ENCODE data around the gene GALNT17. TPM values are rescaled to one million over a fixed set of nuclear protein-coding genes. Genes with fewer than 3 reads are reported as not detected.

Gene GALNT17
- total RNA-seq, 1 donor from 2014 or later = 3.9 TPM

GRCh38 chr7:71488308-71488707 is 356.4 kb downstream of the GALNT17 start:
- TF ChIP-seq CTCF (IDR thresholded peaks at IDR 0.05; ENCODE audit: unreplicated experiment) = no peak

GRCh38 chr7:71491336-71491735 is 359.4 kb downstream of the GALNT17 start:
- Mint-ChIP-seq H3K4me1 (ENCODE audit: low read depth) (no peaks in the 10 kb centered on the region), H3K27ac (no peak overlapping the region), H3K4me3 (ENCODE audit: low read depth) (no peak overlapping the region), H3K9me3 (ENCODE audit: low read depth) (no peaks in the 10 kb centered on the region), H3K27me3 (peaks cover 4% of the 10 kb centered on the region), H3K36me3 (ENCODE audit: insufficient read depth) (no peaks in the 10 kb centered on the region)
- DNase-seq (ENCODE audit: low spot score, unreplicated experiment) = no peak
- TF ChIP-seq CTCF (IDR thresholded peaks at IDR 0.05; ENCODE audit: unreplicated experiment) = no peak

More at GRCh38 chr7:71488308-71488707, 356.4 kb downstream of the GALNT17 start:
- Mint-ChIP-seq H3K4me1 (ENCODE audit: low read depth) (no peaks in the 10 kb centered on the region), H3K36me3 (ENCODE audit: insufficient read depth) (no peaks in the 10 kb centered on the region), H3K27me3 (no peaks in the 10 kb centered on the region), H3K27ac (no peak overlapping the region), H3K4me3 (ENCODE audit: low read depth) (no peak overlapping the region), H3K9me3 (ENCODE audit: low read depth) (no peaks in the 10 kb centered on the region)
- no peak for DNase-seq (ENCODE audit: low spot score, unreplicated experiment)

GRCh38 chr7:71495828-71496227 is 363.9 kb downstream of the GALNT17 start:
- TF ChIP-seq CTCF (IDR thresholded peaks at IDR 0.05; ENCODE audit: unreplicated experiment) = no peak
- H3K4me3 Mint-ChIP-seq (ENCODE audit: low read depth) = no peak overlapping the region
- H3K36me3 Mint-ChIP-seq (ENCODE audit: insufficient read depth) = no peaks in the 10 kb centered on the region
- H3K27me3 Mint-ChIP-seq = peaks cover 7% of the 10 kb centered on the region
- no peaks in the 10 kb centered on the region for H3K4me1 Mint-ChIP-seq (ENCODE audit: low read depth)
- H3K9me3 Mint-ChIP-seq (ENCODE audit: low read depth) = no peaks in the 10 kb centered on the region
- no peak for DNase-seq (ENCODE audit: low spot score, unreplicated experiment)
- H3K27ac Mint-ChIP-seq = no peak overlapping the region

- TF ChIP-seq CTCF (IDR thresholded peaks at IDR 0.05; ENCODE audit: unreplicated experiment) = no peak
- no peak overlapping the region for H3K27ac Mint-ChIP-seq
- H3K9me3 Mint-ChIP-seq (ENCODE audit: low read depth) = no peaks in the 10 kb centered on the region
- no peak for DNase-seq (ENCODE audit: low spot score, unreplicated experiment)
- no peaks in the 10 kb centered on the region for H3K4me1 Mint-ChIP-seq (ENCODE audit: low read depth)
- H3K27me3 Mint-ChIP-seq = peaks cover 10% of the 10 kb centered on the region
- no peaks in the 10 kb centered on the region for H3K36me3 Mint-ChIP-seq (ENCODE audit: insufficient read depth)
- no peak overlapping the region for H3K4me3 Mint-ChIP-seq (ENCODE audit: low read depth)
Observed at GRCh38 chr7:71497256-71497946, 365.5 kb downstream of the GALNT17 start.

- Mint-ChIP-seq H3K36me3 (ENCODE audit: insufficient read depth) (no peaks in the 10 kb centered on the region), H3K4me3 (ENCODE audit: low read depth) (no peak overlapping the region), H3K27ac (no peak overlapping the region), H3K27me3 (peaks cover 10% of the 10 kb centered on the region), H3K4me1 (ENCODE audit: low read depth) (no peaks in the 10 kb centered on the region), H3K9me3 (ENCODE audit: low read depth) (no peaks in the 10 kb centered on the region)
- TF ChIP-seq CTCF (IDR thresholded peaks at IDR 0.05; ENCODE audit: unreplicated experiment) = no peak
- DNase-seq (ENCODE audit: low spot score, unreplicated experiment) = no peak
Observed at GRCh38 chr7:71498381-71498780, 366.4 kb downstream of the GALNT17 start.

Data from progenitor cell of endocrine pancreas (in vitro differentiated cells).